Placental epithelial cell (primary cell): ENCODE data around the gene UTP4. TPM values are rescaled to one million over a fixed set of nuclear protein-coding genes. Genes with fewer than 3 reads are reported as not detected.

Experiments used
- small RNA-seq: library from RNA; depleted of rRNA; stranded (forward); fragments of <200 nt; gene quantifications from one replicate; pipeline ENCODE3, GENCODE V24; 2012
- total RNA-seq: library from RNA; depleted of rRNA; stranded (reverse); fragments of >200 nt; gene quantifications from 2 replicates; pipeline ENCODE4 v1.2.3, GENCODE V29; 2012

Gene UTP4
- 11.4 and 16.5 TPM in 2 replicates for total RNA-seq

GRCh38 chr16:69132424-69133252 lies at the start of gene UTP4, which contains the start of gene CHTF8:
TSS of gene UTP4 (plus strand) at chr16:69132649. CDS start at chr16:69133460, 811 bp downstream.
TSS of gene CHTF8 (minus strand) at chr16:69132588. CDS start at chr16:69121458, 11,130 bp downstream.

GRCh38 chr16:69105501-69106361 lies 26.7 kb upstream of the UTP4 start, which contains the start of gene HAS3:
TSS of gene HAS3 (plus strand) at chr16:69105653. CDS start at chr16:69109396, 3,743 bp downstream.

GRCh38 chr16:69186642-69187445 lies 54.4 kb downstream of the UTP4 start, which contains the start of gene SNTB2:
TSS of gene SNTB2 (plus strand) at chr16:69187164. CDS start at chr16:69187167, 3 bp downstream.

Small RNAs within 50 kb of the gene (small RNA-seq; reads per million reads assigned to genes)
- gene RF00019 (not detected), gene RNU6-22P (0.46 reads per million, percentile 24 among the genes with 10 or more reads in this experiment)

Other genes starting within 250 kb of the UTP4 start
- gene HAS3, start 27.0 kb upstream of the UTP4 start, total RNA-seq, result 1.2 TPM in 1 of 2 replicates, not detected in the other
- gene CHTF8, start 61 bp upstream of the UTP4 start, total RNA-seq, result 64.4 and 103 TPM in 2 replicates
- 12.6 and 12.9 TPM in 2 replicates for gene SNTB2, start 54.5 kb downstream of the UTP4 start, total RNA-seq
- gene VPS4A, start 178.7 kb downstream of the UTP4 start, total RNA-seq, result 30.2 and 33.7 TPM in 2 replicates
- gene PDF, start 197.9 kb downstream of the UTP4 start, total RNA-seq, result 5.9 and 11.3 TPM in 2 replicates
- gene COG8, start 206.9 kb downstream of the UTP4 start, total RNA-seq, result 35.3 and 54.5 TPM in 2 replicates
- gene NIP7, start 207.1 kb downstream of the UTP4 start, total RNA-seq, result 14.5 and 17.9 TPM in 2 replicates
- 1.2 TPM in 1 of 2 replicates, not detected in the other for gene TMED6, start 219.1 kb downstream of the UTP4 start, total RNA-seq